Transverse colon (tissue), 4 donors: ENCODE results near the gene KIAA1614. TPM values are rescaled to one million over a fixed set of nuclear protein-coding genes. Genes with fewer than 3 reads are reported as not detected.

Source experiments
- DNase-seq: peaks from one replicate; pipeline ENCODE4 v3.0.0-alpha.2; 2019
- H3K27ac ChIP-seq, 4 donors: fragments of 200-600 bp; sonication (generic); 2 replicates each; pipeline ENCODE4 v1.5.1; 2016 to 2018; ENCODE audit warnings: inconsistent platforms in 4 of 4
- H3K27me3 ChIP-seq: fragments of 200-600 bp; sonication (generic); 2 replicates; pipeline ENCODE4 v1.5.1; 2017; ENCODE audit warnings: inconsistent platforms
- H3K36me3 ChIP-seq, 4 donors: fragments of 200-600 bp; sonication (generic); 2 replicates each; pipeline ENCODE4 v1.5.1; 2017 to 2019; ENCODE audit warnings: inconsistent platforms in 4 of 4
- H3K4me1 ChIP-seq, 4 donors: fragments of 200-600 bp; sonication (generic); 2 replicates each; pipeline ENCODE4 v1.5.1; 2017 to 2020; ENCODE audit warnings: inconsistent platforms in 4 of 4
- H3K4me3 ChIP-seq, 4 donors: fragments of 200-600 bp; sonication (generic); 1 replicate in 1 of 4; 2 replicates in 3 of 4; pipeline versions ENCODE4 v1.5.1 to v1.6.1; 2017 to 2019; ENCODE audit warnings: inconsistent platforms in 4 of 4
- H3K9me3 ChIP-seq, 2 donors: fragments of 200-600 bp; sonication (generic); 2 replicates each; pipeline ENCODE4 v1.5.1; 2017 to 2019; ENCODE audit warnings: inconsistent platforms in 2 of 2
- CTCF ChIP-seq, 5 experiments: fragments of 200-600 bp in 3 of 5; fragments of 450-650 bp in 2 of 5; sonication (generic) in 3 of 5; IDR thresholded peaks; 1 replicate in 2 of 5; 2 replicates in 3 of 5; pipeline ENCODE4 v1.5.1; 2016 to 2017; ENCODE audit warnings: antibody characterized with exemption in 5 of 5, inconsistent platforms in 3 of 5, mild to moderate bottlenecking in 2 of 5, moderate library complexity in 1 of 5
- EP300 ChIP-seq: sonication (generic); formaldehyde crosslinking; IDR thresholded peaks from one replicate; pipeline ENCODE4 v1.6.1; 2017; ENCODE audit warnings: antibody characterized with exemption, low read depth
- POLR2A ChIP-seq: fragments of 450-650 bp; IDR thresholded peaks from one replicate; pipeline ENCODE4 v1.6.1; 2016; ENCODE audit warnings: antibody characterized with exemption, mild to moderate bottlenecking, moderate library complexity
- POLR2AphosphoS5 ChIP-seq, 3 donors: sonication (generic); formaldehyde crosslinking; IDR thresholded peaks; one replicate each; pipeline ENCODE4 v1.6.1; 2016; ENCODE audit warnings: antibody characterized with exemption in 3 of 3
- WGBS, 2 donors: methylation state at CpG; one replicate each; pipeline ENCODE4 v1.1.5; 2018; ENCODE audit warnings: low coverage in 1 of 2; 5-methylcytosine and 5-hydroxymethylcytosine counted together
- in situ Hi-C, 4 donors: fragments of 200-750 bp; cut with MboI; loops; one replicate each; pipeline versions ENCODE4 v1.15.0 to v1.15.1; 2017; ENCODE audit warnings: low sequenced_read_pairs in 3 of 4, low pct_ligation_motif_present in 1 of 4, low pct_unique_long_range_greater_than_20kb in 1 of 4
- intact Hi-C: fragments of 100-400 bp; cut with DNase I; formaldehyde crosslinking; loops from one replicate; pipeline ENCODE4 v1.15.1; 2023; ENCODE audit warnings: low total_unique reads
- total RNA-seq, 4 donors: library from RNA; depleted of rRNA; stranded (reverse); fragments of >200 nt; gene quantifications; one replicate each; pipeline ENCODE4 v1.1.0, GENCODE V29; 2016

Gene KIAA1614
- total RNA-seq, 4 donors from 2014 or later = 2.3 to 9.4 (median 2.8) TPM

- 79 to 100% methylated on average over 2 to 21 of the region's 21 CpGs for WGBS, 2 donors
- intact Hi-C loops (no loop called here), in situ Hi-C loops (no loop called here)
- Histone ChIP-seq H3K27me3 (no peaks in the 10 kb centered on the region), H3K27ac (no peak overlapping the region), H3K4me3 (no peak overlapping the region), H3K9me3 (no peaks in the 10 kb centered on the region), H3K4me1 (peaks cover 10 to 20% (median 16%) of the 10 kb centered on the region in 4 donors), H3K36me3 (no peaks in the 10 kb centered on the region)
- DNase-seq = no peak
- TF ChIP-seq POLR2AphosphoS5 (IDR thresholded peaks at IDR 0.05) = no peak
- no peak for TF ChIP-seq POLR2A
- no peak for TF ChIP-seq EP300
- no peak for TF ChIP-seq CTCF (IDR thresholded peaks at IDR 0.05)
Measured at GRCh38 chr1:180921891-180922630, 9.4 kb downstream of the KIAA1614 start.

GRCh38 chr1:180922631-180923015 is 9.9 kb downstream of the KIAA1614 start:
- peaks cover 12 to 24% (median 19%) of the 10 kb centered on the region in 4 donors for H3K4me1 ChIP-seq
- intact Hi-C loops = no loop called here
- no peak for DNase-seq
- in situ Hi-C loops = no loop called here
- no peak overlapping the region for H3K27ac ChIP-seq
- H3K36me3 ChIP-seq = no peaks in the 10 kb centered on the region
- 83 to 92% methylated on average over 5 to 8 of the region's 8 CpGs for WGBS, 2 donors
- H3K4me3 ChIP-seq = no peak overlapping the region
- H3K27me3 ChIP-seq = no peaks in the 10 kb centered on the region
- no peaks in the 10 kb centered on the region for H3K9me3 ChIP-seq
- no peak for TF ChIP-seq POLR2A
- no peak for TF ChIP-seq CTCF (IDR thresholded peaks at IDR 0.05)
- no peak for TF ChIP-seq EP300
- no peak for TF ChIP-seq POLR2AphosphoS5 (IDR thresholded peaks at IDR 0.05)

GRCh38 chr1:180923021-180923841 is 10.5 kb downstream of the KIAA1614 start:
- Histone ChIP-seq H3K27ac (no peak overlapping the region), H3K27me3 (no peaks in the 10 kb centered on the region), H3K36me3 (no peaks in the 10 kb centered on the region), H3K4me3 (no peak overlapping the region), H3K9me3 (no peaks in the 10 kb centered on the region), H3K4me1 (peaks cover 17 to 30% (median 23%) of the 10 kb centered on the region in 4 donors)
- in situ Hi-C loops (no loop called here), intact Hi-C loops (no loop called here)
- WGBS, 2 donors = 70 to 100% methylated on average over 1 to 13 of the region's 13 CpGs
- no peak for TF ChIP-seq POLR2A
- TF ChIP-seq EP300 = no peak
- no peak for TF ChIP-seq POLR2AphosphoS5 (IDR thresholded peaks at IDR 0.05)
- no peak for TF ChIP-seq CTCF (IDR thresholded peaks at IDR 0.05)
- no peak for DNase-seq

GRCh38 chr1:180923887-180924286 is 11.2 kb downstream of the KIAA1614 start:
- no peak overlapping the region for H3K27ac ChIP-seq
- H3K36me3 ChIP-seq = no peaks in the 10 kb centered on the region
- intact Hi-C loops = no loop called here
- H3K4me1 ChIP-seq = peaks cover 18 to 33% (median 26%) of the 10 kb centered on the region in 4 donors
- in situ Hi-C loops = no loop called here
- no peaks in the 10 kb centered on the region for H3K27me3 ChIP-seq
- no peak overlapping the region for H3K4me3 ChIP-seq
- no peaks in the 10 kb centered on the region for H3K9me3 ChIP-seq
- WGBS, 2 donors = 65 to 75% methylated on average over 4 of the region's 4 CpGs
- no peak for DNase-seq
- no peak for TF ChIP-seq POLR2AphosphoS5 (IDR thresholded peaks at IDR 0.05)
- TF ChIP-seq EP300 = no peak
- no peak for TF ChIP-seq POLR2A
- no peak for TF ChIP-seq CTCF (IDR thresholded peaks at IDR 0.05)
